Neutrophil (primary cell): ENCODE data around the gene KRT73.

Source experiments
- H3K27ac ChIP-seq: fragments of 200-600 bp; sonication (generic); 2 replicates; pipeline ENCODE4 v1.5.1; 2016; ENCODE audit warnings: mild to moderate bottlenecking, moderate library complexity
- H3K27me3 ChIP-seq: fragments of 200-600 bp; sonication (generic); 2 replicates; pipeline ENCODE4 v1.6.0; 2016; ENCODE audit warnings: mild to moderate bottlenecking
- H3K36me3 ChIP-seq: fragments of 200-600 bp; sonication (generic); 2 replicates; pipeline ENCODE4 v1.5.1; 2017
- H3K4me1 ChIP-seq, 2 experiments: fragments of 200-600 bp in 1 of 2; sonication (generic) in 1 of 2; 1 replicate in 1 of 2; 2 replicates in 1 of 2; pipeline versions ENCODE4 v1.5.1 to v1.6.1; 2013 to 2016; ENCODE audit warnings: low read depth in 1 of 2, low read length in 1 of 2, mild to moderate bottlenecking in 1 of 2, moderate library complexity in 1 of 2; ENCODE audit not compliant: control insufficient read depth in 1 of 2, insufficient read depth in 1 of 2
- H3K4me3 ChIP-seq, 2 experiments: fragments of 200-600 bp in 1 of 2; sonication (generic) in 1 of 2; 1 replicate in 1 of 2; 2 replicates in 1 of 2; pipeline ENCODE4 v1.5.1; 2013 to 2016; ENCODE audit warnings: low read depth in 1 of 2, low read length in 1 of 2, mild to moderate bottlenecking in 1 of 2, moderate library complexity in 1 of 2
- H3K9me3 ChIP-seq: fragments of 200-600 bp; sonication (generic); 2 replicates; pipeline ENCODE4 v1.5.1; 2016
- CTCF ChIP-seq: fragments of 200-600 bp; sonication (generic); IDR thresholded peaks from 2 replicates; pipeline ENCODE4 v1.5.1; 2016; ENCODE audit warnings: antibody characterized with exemption

KRT73 gene

GRCh38 chr12:52630008-52630500 is 11.7 kb upstream of the KRT73 start:
- no peak for TF ChIP-seq CTCF
- H3K9me3 ChIP-seq = no peaks in the 10 kb centered on the region
- no peaks in the 10 kb centered on the region for H3K36me3 ChIP-seq
- H3K4me1 ChIP-seq = no peaks in the 10 kb centered on the region
- H3K4me3 ChIP-seq = no peak overlapping the region
- H3K27ac ChIP-seq = no peak overlapping the region
- H3K27me3 ChIP-seq = no peaks in the 10 kb centered on the region

GRCh38 chr12:52629281-52630007 is 11.1 kb upstream of the KRT73 start:
- H3K4me3 ChIP-seq = no peak overlapping the region
- no peaks in the 10 kb centered on the region for H3K36me3 ChIP-seq
- no peaks in the 10 kb centered on the region for H3K4me1 ChIP-seq
- TF ChIP-seq CTCF = no peak
- no peak overlapping the region for H3K27ac ChIP-seq
- H3K27me3 ChIP-seq = no peaks in the 10 kb centered on the region
- H3K9me3 ChIP-seq = no peaks in the 10 kb centered on the region

- no peak for TF ChIP-seq CTCF
- Histone ChIP-seq H3K27ac (no peak overlapping the region), H3K9me3 (no peaks in the 10 kb centered on the region), H3K27me3 (no peaks in the 10 kb centered on the region), H3K4me1 (no peaks in the 10 kb centered on the region), H3K36me3 (no peaks in the 10 kb centered on the region), H3K4me3 (no peak overlapping the region)
These were observed 10.5 kb upstream of the KRT73 start for GRCh38 chr12:52628841-52629240.

- TF ChIP-seq CTCF = no peak
- Histone ChIP-seq H3K9me3 (no peaks in the 10 kb centered on the region), H3K36me3 (no peaks in the 10 kb centered on the region), H3K4me3 (no peak overlapping the region), H3K27ac (no peak overlapping the region), H3K27me3 (no peaks in the 10 kb centered on the region), H3K4me1 (no peaks in the 10 kb centered on the region)
These were observed 9.8 kb upstream of the KRT73 start for GRCh38 chr12:52628111-52628507.

GRCh38 chr12:52627395-52628110 is 9.2 kb upstream of the KRT73 start:
- H3K4me3 ChIP-seq = no peak overlapping the region
- H3K4me1 ChIP-seq = no peaks in the 10 kb centered on the region
- H3K27ac ChIP-seq = no peak overlapping the region
- H3K9me3 ChIP-seq = no peaks in the 10 kb centered on the region
- H3K36me3 ChIP-seq = no peaks in the 10 kb centered on the region
- H3K27me3 ChIP-seq = no peaks in the 10 kb centered on the region
- TF ChIP-seq CTCF = no peak
